Measurements from ENCODE around the gene CDK16.

The CDK16 gene

GRCh38 chrX:47206316-47206715 lies 12.2 kb upstream of the CDK16 start:
- no peak for DNase-seq (ENCODE audit: low read depth in 1 of 2, low spot score in 1 of 2)

- DNase-seq (ENCODE audit: low read depth in 1 of 2, low spot score in 1 of 2): no peak
Observed at GRCh38 chrX:47208108-47208507, 10.4 kb upstream of the CDK16 start.

GRCh38 chrX:47209508-47210238 lies 8.8 kb upstream of the CDK16 start:
- DNase-seq (ENCODE audit: low read depth in 1 of 2, low spot score in 1 of 2): no peak

GRCh38 chrX:47210661-47211425 lies 7.6 kb upstream of the CDK16 start:
- no peak for DNase-seq (ENCODE audit: low read depth in 1 of 2, low spot score in 1 of 2)

DNA sequence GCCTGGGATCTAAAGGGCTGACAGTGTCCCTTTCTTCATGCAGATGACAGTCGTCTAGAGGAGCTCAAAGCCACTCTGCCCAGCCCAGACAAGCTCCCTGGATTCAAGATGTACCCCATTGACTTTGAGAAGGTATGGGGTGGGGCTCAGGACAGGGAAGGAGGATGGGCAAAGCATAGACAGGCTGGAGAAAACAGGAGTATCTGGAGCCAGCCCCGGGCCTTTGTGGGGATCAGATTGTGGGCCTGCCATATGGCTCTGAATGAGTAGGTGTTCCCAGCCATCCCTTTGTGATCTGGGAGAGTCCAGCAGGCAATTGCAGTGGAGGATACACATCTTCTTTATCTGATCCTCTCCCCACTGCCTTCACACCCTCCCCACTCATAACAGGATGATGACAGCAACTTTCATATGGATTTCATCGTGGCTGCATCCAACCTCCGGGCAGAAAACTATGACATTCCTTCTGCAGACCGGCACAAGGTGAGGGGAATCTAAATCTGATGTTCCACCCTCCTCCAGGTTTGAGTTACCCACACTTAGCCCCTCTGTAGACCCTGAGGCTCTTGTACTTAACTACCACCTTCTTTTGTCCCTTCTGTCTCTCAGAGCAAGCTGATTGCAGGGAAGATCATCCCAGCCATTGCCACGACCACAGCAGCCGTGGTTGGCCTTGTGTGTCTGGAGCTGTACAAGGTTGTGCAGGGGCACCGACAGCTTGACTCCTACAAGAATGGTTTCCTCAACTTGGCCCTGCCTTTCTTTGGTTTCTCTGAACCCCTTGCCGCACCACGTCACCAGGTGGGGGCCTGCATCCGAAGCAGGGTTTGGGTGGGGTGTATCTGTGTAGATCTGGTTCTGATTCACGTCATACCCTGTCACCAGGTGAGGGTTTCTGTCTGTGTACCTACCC lies 5.8 kb upstream of the CDK16 start:
- no peak for DNase-seq (ENCODE audit: low read depth in 1 of 2, low spot score in 1 of 2)

- no peak for DNase-seq (ENCODE audit: low read depth in 1 of 2, low spot score in 1 of 2)
Observed at GRCh38 chrX:47214435-47215077, 3.9 kb upstream of the CDK16 start.

- no peak for DNase-seq (ENCODE audit: low read depth in 1 of 2, low spot score in 1 of 2)
Observed at GRCh38 chrX:47215291-47215900, 3.1 kb upstream of the CDK16 start.

GRCh38 chrX:47216393-47216925 lies 2.0 kb upstream of the CDK16 start:
- DNase-seq (ENCODE audit: low read depth in 1 of 2, low spot score in 1 of 2): no peak

DNA sequence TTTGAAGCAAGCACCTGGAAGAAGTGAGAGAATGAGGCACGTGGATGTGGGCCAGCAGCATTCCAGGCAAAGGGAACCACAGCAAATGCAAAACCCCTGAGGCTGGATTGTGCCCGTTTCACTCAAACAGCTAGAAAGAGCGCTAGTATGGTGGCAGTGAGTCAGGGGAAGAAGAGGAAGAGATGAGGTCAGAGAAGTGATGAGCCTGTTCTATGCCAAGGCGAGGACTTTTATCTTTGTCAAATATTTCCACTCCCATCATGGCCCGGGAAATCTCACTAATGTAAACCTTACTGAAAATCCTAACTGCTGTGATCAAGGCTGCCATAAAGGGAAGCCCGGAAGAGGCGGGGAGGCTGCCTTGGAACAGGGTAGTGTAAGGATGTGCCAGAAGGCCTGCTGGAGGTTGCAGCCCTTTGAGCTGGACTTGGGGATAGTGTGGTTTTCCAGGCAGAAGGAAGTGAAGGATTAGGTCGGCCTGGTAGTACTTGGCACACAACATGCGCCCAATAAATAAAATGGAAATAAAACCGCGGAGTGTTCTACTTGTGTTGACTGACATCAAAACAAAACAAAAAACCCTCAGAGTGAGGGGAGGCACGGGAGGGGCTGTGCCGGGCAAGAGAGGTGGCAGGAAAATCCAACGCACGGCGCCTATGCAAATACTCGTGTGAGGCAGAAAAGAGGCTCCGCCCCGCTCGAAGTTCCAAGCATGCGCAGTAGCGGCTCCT lies 1.2 kb upstream of the CDK16 start:
- DNase-seq (ENCODE audit: low read depth in 1 of 2, low spot score in 1 of 2): peak in 1 of 2 donors; percentile 3

DNA sequence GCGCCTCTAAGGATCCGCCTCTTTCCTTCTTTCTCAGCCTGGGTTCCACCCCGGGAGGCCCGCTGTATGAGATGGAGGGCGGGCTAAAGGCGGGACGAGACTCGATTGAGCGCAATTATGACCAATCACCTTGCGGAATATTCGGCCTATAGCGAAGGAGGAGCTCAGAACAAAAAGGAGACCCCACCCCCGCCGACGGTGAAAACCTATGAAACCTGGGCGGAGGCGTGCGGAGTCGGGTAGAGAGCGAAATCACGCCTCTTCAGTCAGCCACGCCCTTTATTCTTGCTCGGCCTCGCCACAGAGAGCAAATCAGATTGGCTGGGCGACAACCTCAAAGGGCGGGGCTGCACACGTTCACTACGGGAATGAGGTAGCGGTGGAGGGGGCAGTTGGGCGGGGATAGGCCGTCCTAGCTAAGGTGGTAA lies 615 bp upstream of the CDK16 start:
- DNase-seq (ENCODE audit: low read depth in 1 of 2, low spot score in 1 of 2): peak; percentile 87 to 89

GRCh38 chrX:47218920-47219815 lies 687 bp downstream of the CDK16 start:
- DNase-seq (ENCODE audit: low read depth in 1 of 2, low spot score in 1 of 2): peak; percentile 16 to 32

DNA sequence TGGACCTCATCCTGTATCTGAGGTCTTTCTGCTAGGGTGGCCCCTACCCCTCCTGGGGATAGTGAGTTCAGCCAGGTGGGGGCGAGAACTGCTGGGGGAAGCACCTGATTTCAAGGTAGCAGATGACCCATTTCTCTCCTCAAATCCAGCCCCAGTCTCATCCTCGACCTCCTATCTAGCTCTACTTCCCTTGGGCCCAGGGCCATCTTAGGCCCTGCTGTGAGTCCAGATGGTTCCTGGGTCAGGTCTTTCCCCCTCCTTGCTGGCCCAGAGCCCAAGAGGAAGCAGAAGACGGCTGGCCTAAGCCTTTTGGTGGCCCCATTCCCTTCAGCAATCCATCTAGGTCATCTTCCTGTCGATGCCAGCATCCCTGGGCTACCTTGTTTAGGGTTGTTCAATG lies 3.3 kb downstream of the CDK16 start:
- DNase-seq (ENCODE audit: low read depth in 1 of 2, low spot score in 1 of 2): no peak

GRCh38 chrX:47222751-47223350 lies 4.4 kb downstream of the CDK16 start:
- no peak for DNase-seq (ENCODE audit: low read depth in 1 of 2, low spot score in 1 of 2)

DNA sequence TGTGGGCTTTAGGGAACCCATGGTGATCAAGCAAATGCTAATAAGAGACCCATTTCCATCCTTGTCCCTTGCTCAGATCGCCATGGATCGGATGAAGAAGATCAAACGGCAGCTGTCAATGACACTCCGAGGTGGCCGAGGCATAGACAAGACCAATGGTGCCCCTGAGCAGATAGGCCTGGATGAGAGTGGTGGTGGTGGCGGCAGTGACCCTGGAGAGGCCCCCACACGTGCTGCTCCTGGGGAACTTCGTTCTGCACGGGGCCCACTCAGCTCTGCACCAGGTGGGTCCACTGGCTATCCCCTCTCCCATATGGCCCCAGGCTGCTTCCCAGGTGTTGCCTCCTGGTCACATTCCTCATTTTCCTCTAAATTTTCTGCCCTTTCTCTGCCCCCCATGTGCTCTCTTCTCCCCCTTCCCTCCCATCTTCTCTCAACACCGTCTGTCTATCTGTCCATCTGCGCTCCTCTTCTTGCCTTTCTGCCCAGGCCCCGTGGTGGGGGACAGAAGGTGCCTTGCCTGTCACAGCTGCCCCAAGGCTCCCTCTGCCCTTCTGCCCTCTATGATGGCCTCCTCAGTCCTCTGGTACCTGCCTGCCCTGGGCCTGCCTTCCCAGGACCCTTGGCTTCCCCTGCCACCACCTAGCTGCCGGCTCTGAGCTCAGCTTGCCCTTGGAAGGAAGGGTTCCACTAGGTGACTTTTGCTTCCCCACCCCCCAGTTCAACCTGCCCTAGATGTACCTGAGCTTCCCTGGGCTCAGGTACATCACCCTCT lies 5.2 kb downstream of the CDK16 start:
- no peak for DNase-seq (ENCODE audit: low read depth in 1 of 2, low spot score in 1 of 2)

- DNase-seq (ENCODE audit: low read depth in 1 of 2, low spot score in 1 of 2): no peak
Observed at GRCh38 chrX:47224266-47224895, 5.9 kb downstream of the CDK16 start.

GRCh38 chrX:47224896-47225290 lies 6.4 kb downstream of the CDK16 start:
- no peak for DNase-seq (ENCODE audit: low read depth in 1 of 2, low spot score in 1 of 2)

- DNase-seq (ENCODE audit: low read depth in 1 of 2, low spot score in 1 of 2): no peak
Observed at GRCh38 chrX:47226071-47226470, 7.6 kb downstream of the CDK16 start.

Measured in stimulated activated CD4-positive, alpha-beta T cell treated with anti-CD3 and anti-CD28 coated beads, Interleukin-15, amount 100 ng/mL, for 1 hour (primary cell).